WERI-Rb-1 (cell line): ENCODE measurements around the gene PARP12.

Experiments used
- DNase-seq: peaks from one replicate; pipeline ENCODE4 v3.0.0-alpha.2; 2020
- H3K27ac ChIP-seq: fragments of 250-450 bp; sonication (Bioruptor Pico); 2 replicates; pipeline ENCODE4 v1.5.1; 2020; ENCODE audit warnings: mild to moderate bottlenecking, moderate library complexity
- H3K27me3 ChIP-seq: fragments of 250-450 bp; sonication (Bioruptor Pico); 2 replicates; pipeline ENCODE4 v1.5.1; 2021; ENCODE audit warnings: mild to moderate bottlenecking, low read depth, moderate library complexity; ENCODE audit not compliant: insufficient read depth, severe bottlenecking
- H3K36me3 ChIP-seq: fragments of 250-450 bp; sonication (Bioruptor Pico); 2 replicates; pipeline ENCODE4 v1.5.1; 2020; ENCODE audit warnings: mild to moderate bottlenecking, moderate library complexity
- H3K4me3 ChIP-seq: 2 replicates; pipeline ENCODE4 v1.5.1; 2011; ENCODE audit warnings: low read depth, mild to moderate bottlenecking, control low read depth, low read length
- H3K9me3 ChIP-seq: fragments of 250-450 bp; sonication (Bioruptor Pico); 2 replicates; pipeline ENCODE4 v1.5.1; 2021; ENCODE audit warnings: mild to moderate bottlenecking, moderate library complexity; ENCODE audit not compliant: severe bottlenecking
- TF ChIP-seq, protein P1 (sequence below): IDR thresholded peaks from 2 replicates; pipeline ENCODE4 v1.5.1; 2011; ENCODE audit warnings: low read depth, mild to moderate bottlenecking, control low read depth, inconsistent platforms, low read length

The PARP12 gene

GRCh38 chr7:140025241-140025640 is 37.5 kb downstream of the PARP12 start:
- TF ChIP-seq, protein P1, sequence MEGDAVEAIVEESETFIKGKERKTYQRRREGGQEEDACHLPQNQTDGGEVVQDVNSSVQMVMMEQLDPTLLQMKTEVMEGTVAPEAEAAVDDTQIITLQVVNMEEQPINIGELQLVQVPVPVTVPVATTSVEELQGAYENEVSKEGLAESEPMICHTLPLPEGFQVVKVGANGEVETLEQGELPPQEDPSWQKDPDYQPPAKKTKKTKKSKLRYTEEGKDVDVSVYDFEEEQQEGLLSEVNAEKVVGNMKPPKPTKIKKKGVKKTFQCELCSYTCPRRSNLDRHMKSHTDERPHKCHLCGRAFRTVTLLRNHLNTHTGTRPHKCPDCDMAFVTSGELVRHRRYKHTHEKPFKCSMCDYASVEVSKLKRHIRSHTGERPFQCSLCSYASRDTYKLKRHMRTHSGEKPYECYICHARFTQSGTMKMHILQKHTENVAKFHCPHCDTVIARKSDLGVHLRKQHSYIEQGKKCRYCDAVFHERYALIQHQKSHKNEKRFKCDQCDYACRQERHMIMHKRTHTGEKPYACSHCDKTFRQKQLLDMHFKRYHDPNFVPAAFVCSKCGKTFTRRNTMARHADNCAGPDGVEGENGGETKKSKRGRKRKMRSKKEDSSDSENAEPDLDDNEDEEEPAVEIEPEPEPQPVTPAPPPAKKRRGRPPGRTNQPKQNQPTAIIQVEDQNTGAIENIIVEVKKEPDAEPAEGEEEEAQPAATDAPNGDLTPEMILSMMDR: no peak
- no peak for DNase-seq
- Histone ChIP-seq H3K27ac (no peak overlapping the region), H3K27me3 (no peaks in the 10 kb centered on the region), H3K9me3 (no peaks in the 10 kb centered on the region), H3K36me3 (no peaks in the 10 kb centered on the region), H3K4me3 (no peak overlapping the region)

GRCh38 chr7:140024585-140024984 is 38.2 kb downstream of the PARP12 start:
- Histone ChIP-seq H3K27ac (no peak overlapping the region), H3K9me3 (no peaks in the 10 kb centered on the region), H3K36me3 (no peaks in the 10 kb centered on the region), H3K4me3 (no peak overlapping the region), H3K27me3 (no peaks in the 10 kb centered on the region)
- TF ChIP-seq, protein P1: no peak
- no peak for DNase-seq

- Histone ChIP-seq H3K4me3 (no peak overlapping the region), H3K36me3 (no peaks in the 10 kb centered on the region), H3K9me3 (no peaks in the 10 kb centered on the region), H3K27me3 (no peaks in the 10 kb centered on the region), H3K27ac (no peak overlapping the region)
- DNase-seq: no peak
- TF ChIP-seq, protein P1: no peak
Measured at GRCh38 chr7:140023728-140024127, 39.0 kb downstream of the PARP12 start.

DNA sequence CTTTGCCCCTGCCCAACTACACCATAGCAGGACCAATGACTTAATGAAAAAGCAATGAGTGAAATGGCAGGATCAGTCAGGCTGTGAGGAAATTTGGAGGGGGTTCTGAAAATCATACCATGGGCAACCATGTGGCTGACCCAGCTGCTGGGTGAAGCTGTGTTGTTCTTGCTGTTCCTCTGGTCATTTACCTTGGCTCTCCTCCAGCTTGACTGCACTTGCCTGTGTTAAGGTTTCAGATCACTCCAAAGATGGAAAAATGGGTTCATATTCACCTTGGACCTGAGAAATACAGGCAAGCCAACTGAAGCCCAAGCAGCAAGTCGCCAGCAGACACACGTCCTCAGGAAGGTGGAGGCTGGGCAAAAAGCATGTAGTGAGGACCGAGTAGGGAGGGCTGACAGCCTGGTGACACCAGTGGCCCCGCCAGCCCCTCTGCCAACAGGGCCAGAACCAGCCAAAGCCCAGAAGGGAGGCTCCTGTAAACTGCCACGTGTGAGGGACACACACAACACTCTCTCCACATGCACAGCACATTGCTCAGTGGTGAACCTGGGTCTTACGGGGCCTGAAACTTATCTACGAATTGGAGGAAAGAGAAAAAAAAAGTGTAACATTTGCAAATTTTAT is 40.1 kb downstream of the PARP12 start:
- Histone ChIP-seq H3K36me3 (no peaks in the 10 kb centered on the region), H3K9me3 (no peaks in the 10 kb centered on the region), H3K27me3 (no peaks in the 10 kb centered on the region), H3K4me3 (no peak overlapping the region), H3K27ac (no peak overlapping the region)
- no peak for DNase-seq
- TF ChIP-seq, protein P1: no peak

DNA sequence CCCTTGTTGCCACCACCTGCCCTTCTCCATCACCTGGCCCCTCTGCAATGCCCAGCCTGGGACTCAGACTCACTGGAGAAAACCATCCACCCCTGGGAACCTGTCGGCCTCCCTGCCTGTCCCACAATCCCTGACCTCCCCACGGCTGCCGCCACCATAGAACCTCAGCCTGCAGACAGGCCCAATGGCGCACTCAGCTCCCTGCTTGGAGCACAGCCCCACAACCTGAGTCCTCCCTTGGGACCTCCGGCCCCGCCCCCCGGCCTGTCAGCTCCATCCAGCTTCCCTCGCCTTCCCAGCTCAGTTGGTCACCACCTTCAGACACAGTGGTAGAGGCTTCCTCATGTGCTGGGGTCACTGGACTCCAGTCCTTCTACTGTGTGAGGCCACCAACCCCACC is 41.1 kb downstream of the PARP12 start:
- no peak overlapping the region for H3K4me3 ChIP-seq
- no peaks in the 10 kb centered on the region for H3K27me3 ChIP-seq
- H3K36me3 ChIP-seq: no peaks in the 10 kb centered on the region
- no peaks in the 10 kb centered on the region for H3K9me3 ChIP-seq
- TF ChIP-seq, protein P1: no peak
- no peak overlapping the region for H3K27ac ChIP-seq
- no peak for DNase-seq

DNA sequence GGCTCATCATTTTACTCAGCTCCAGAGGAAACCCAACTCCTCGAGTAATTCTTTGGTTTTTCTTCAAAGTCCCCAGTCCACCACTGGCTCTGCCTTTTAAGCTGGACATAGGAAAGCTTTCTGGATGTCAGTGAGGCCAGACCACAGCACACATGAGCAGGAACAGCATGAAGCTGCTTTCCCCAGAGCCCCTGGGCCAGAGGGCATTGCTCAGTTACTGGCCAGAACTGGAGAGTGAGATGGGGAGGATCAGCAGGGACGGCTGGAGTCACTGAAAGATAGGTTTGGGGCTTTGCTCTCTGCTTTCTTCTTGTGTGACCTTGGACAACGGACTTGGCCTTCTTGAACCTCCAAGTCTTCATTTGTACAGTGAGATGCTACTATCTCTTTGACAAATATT is 43.1 kb downstream of the PARP12 start:
- Histone ChIP-seq H3K4me3 (no peak overlapping the region), H3K27ac (no peak overlapping the region), H3K27me3 (no peaks in the 10 kb centered on the region), H3K9me3 (no peaks in the 10 kb centered on the region), H3K36me3 (no peaks in the 10 kb centered on the region)
- DNase-seq: no peak
- TF ChIP-seq, protein P1: no peak
